HG03025 (cell line): ENCODE results near the gene ITFG1.
"Not testable (repeated sequence)": the region's sequence is repeated elsewhere in the genome, so short reads cannot be mapped to it uniquely, and the experiment has no call there.

Experiments used
- ATAC-seq: cut with Tn5 transposase; IDR thresholded peaks from one replicate; pipeline ENCODE4 v1.9.1; 2021; ENCODE audit warnings: mild to moderate bottlenecking, moderate library complexity; ENCODE audit not compliant: unreplicated experiment, low FRiP score

ITFG1 gene

DNA sequence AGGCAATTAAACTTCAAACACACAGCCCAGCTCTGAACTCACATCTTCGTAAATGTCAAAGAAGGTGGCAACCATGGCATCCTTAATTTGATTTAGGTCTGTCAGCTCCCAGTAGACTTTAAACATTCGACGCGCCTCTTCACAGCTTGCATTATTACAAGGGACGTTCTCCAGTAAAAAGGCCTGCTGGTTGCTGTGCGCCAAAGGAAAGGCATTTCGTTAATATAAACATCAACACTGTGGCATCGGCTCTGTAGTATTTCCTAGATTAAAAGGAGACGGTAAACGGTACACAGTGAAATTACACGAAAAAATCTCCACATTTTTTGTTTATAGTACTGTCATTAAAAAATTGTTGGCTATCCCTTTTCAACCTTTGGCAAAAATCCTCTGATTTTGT is 200.4 kb downstream of the ITFG1 start:
- no peak for ATAC-seq

DNA sequence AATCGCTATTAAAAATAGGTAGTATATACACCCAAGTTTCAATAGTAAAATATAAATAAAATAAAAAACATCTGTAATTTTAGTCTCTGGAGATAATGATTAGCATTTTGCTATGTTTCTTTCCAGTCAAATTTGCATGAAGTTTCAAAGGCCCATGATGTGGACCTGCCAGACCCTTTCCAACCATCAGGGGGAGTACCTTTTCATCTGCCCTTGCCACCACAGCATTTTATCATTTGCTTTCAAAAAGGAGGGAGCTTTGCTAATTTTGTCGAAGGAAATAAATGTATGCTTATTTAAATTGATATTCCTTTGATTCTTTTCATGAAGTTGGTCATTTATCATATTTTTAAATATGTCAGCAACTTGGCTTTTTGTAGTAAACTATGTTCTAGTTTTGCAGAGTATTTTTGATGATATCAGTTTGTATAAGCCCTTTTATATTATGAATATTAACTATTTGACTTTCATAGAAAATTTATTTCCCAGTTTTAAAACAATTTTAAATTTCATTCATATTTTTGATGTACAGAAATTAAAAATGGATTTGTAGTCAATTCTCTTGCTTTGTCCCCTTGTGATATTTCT is 201.9 kb downstream of the ITFG1 start:
- no peak for ATAC-seq

DNA sequence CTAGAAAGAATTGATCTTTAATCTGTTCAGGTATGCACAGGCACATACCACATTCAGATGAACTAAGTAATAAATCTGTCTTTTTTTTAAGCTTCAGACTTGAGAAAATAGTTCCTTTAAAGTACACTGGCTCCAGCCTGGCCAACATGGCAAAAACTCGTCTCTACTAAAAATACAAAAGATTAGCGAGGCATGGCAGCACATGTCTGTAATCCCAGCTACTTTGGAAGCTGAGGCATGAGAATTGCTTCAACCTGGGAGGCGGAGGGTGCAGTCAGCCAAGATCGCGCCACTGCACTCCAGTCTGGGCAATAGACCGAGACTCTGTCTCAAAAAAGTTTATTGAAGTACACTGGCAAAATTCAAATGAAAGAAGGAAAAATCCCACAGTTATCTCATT is 206.1 kb downstream of the ITFG1 start:
- ATAC-seq, result no peak

DNA sequence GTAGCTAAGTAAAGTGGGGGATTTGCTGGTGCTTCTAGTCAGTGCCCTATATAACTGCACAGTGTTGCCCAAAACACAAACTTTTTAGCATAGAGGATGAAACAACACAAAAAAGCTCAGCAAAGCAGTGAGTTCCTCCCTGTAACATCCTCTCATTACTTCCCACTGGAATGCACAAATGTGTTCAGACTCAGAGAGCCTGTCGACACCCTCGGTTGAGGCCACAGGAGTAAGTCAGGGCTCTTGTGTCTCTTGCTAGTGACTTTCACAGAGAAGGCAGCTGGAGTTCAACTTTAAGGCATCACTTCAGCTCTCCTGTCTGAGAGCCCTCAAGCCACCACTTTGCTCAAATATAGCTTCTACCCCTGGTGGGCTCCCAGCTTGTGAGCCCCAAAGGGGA is 209.9 kb downstream of the ITFG1 start:
- ATAC-seq, result no peak

DNA sequence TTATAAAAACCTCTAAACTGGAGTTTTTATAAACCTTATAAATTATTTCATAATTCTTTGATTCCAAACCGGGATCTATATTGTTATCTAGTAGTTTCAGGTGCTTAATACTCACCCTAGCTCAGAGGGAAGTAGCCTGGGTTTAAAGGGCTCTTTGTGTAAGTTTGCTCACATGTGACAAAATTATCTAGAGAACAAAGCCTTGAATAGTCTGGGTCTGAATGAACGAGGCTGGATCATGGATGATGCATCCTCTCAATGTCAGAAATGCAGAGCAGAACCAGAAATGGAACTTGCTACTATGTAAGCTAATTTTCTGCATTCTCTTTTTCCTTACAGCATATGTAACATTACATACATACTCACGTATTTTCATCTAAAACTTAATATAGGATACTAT is 213.2 kb downstream of the ITFG1 start:
- no peak for ATAC-seq

DNA sequence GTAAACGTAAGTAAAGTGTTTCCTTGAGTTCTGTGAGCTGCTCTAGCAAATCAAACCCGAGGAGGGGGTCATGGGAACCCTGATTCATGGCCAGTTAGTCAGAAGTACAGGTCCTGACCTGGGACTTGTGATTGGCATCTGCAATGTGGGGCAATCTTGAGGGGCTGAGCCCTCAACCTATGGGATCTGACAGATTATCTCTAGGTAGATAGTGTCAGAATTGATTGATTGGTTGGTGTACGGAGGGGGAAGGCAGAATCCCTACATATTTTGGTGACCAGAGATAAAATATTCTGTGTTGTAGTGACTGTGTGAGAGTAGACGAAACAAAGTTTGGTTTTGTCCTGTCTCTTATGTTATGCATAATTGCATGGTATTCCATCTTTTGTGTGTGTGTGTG is 216.7 kb downstream of the ITFG1 start:
- no peak for ATAC-seq

DNA sequence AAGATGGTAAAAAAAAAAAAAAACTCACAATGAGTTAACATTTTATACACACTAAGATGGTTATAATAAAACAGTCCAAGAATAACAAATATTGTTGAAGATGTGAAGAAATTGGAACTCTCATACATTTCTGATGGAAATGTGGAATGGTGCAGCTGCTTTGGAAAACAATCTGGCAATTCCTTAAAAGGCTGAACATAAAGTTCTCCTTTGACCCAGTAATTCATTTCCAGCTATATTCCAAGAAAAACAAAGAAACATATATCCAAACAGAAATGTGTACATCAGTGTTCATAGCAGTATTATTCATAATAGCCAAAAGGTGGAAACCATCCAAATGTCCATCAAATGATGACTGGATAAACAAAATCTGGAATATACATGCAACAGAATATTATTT is 219.8 kb downstream of the ITFG1 start:
- no peak for ATAC-seq

DNA sequence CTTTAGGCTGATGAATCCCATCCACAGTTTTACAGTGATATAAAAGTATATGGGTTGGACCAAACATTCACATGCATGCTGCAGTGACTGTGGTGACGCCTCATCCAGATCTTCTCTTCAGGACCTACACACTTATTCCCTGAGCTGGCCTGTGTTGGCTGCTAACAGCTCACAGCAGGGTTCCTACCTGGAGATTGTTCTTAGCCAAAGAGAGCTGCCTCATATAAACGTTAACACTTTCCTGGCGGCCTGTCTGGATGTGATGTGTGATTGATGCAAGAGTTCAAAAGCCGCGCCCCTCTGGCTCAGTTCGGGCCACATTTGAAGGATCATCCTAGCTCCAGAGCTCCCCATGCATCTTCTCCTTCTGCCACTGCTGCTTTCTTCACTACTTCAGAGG is 224.1 kb downstream of the ITFG1 start:
- no peak for ATAC-seq

DNA sequence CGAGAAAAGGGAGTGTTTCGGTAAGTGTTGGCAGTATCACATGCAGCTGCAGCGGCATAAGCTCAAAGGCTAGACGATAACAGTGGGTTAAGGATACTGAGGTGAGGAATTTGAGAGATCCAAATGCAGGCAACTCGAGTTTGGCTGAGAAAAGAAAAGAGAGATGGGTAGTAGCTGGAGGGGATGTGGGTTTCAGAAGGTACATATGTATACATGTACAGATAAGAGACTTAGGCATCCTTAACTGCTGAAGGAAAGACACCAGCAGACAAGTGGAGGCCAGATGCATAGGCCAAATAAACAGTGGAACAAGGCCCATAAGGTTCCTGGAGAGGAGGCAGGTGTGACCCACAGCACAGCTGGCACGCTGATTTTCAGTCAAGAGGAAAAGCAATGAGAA is 230.6 kb downstream of the ITFG1 start:
- ATAC-seq, result no peak

DNA sequence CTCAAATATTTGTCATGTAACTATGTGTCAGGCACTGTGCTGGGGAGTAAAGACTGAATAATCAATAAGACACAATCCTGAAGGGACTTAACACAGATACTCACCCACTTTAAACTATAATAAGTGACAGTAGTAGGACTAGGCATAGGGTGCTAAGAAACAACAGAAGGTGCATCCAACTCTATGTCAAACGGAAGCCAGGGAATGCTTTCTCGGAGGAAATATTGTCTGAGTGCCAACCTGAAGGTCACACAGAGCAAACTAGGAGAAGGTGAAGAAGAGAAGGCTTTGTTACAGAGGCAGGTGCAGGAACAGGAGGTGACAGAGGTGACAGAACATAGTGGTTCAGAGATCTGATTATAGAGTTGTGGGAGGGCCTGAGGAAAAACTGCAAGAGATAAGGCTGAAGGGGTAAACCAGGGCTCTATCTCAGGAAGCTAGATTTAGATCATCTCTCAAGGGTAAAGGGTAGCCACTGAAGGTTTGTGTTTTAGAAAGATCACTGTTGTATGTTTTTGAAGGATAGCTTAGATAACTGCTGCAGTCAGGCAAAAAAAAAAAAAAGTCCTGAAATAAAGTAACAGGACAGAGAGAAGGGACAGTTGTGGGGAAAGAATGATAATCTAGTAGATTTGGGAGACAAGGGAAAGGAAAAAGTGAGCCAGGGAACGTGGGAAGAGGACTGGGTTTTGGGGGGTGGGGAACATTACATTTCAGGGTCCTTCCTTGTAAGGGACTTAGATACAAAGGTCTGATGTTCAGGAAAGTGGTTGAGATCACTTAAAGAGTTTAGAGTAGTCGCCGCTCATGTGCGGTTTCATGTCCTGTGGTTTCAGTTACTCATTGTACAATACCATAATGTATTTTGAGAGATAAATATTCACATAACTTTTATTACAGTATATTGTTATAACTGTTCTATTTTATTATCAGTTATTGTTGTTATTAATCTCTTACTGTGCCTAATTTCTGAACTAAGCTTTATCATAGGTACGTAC is 231.5 kb downstream of the ITFG1 start:
- ATAC-seq, result no peak

DNA sequence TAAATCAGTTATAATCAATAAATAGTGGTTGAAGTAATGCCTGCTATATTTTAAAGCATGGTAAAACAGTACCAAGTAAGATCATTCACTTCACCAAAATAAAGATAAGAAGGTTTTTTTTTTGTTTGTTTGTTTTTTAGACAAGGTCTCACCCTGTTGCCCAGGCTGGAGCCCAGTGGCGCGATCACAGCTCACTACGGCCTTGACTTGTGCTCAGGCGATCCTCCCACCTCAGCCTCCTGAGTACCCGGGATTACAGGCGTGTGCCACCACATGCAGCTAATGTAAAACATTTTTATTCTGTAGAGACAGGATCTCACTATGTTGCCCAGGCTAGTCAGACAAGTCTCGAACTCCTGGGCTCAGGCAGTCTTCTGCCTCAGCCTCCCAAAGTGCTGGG is 232.6 kb downstream of the ITFG1 start:
- ATAC-seq, result no peak

DNA sequence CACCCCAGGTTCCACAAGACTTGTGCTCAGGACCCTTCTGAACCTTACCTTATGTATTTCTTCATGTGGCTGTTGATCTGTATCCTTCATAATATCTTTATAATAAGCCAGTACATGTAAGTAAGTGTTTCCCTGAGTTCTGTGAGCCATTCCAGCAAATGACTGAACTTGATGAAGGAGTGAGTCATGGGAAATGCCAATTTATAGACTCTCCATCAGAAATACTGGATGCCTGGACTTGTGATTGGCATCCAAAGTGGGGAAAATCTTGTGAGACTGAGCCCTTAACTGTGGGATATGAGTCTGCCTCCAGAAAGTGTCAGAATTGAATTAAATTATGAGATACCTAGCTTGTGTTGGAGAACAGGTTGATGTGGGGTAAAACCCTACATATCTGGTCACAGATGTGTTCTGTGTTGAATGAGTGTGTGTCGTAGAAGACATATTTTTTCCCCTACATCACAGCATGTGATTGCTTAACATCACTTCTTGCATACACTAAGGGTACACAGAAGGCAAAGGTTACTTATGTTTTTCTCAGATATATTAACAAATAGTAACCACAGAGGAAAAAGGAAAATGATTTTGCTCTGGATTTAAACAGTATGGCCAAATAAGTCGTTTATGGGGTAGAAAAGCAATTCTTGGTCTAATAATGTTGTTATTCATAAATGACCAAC is 247.0 kb downstream of the ITFG1 start:
- no peak for ATAC-seq

DNA sequence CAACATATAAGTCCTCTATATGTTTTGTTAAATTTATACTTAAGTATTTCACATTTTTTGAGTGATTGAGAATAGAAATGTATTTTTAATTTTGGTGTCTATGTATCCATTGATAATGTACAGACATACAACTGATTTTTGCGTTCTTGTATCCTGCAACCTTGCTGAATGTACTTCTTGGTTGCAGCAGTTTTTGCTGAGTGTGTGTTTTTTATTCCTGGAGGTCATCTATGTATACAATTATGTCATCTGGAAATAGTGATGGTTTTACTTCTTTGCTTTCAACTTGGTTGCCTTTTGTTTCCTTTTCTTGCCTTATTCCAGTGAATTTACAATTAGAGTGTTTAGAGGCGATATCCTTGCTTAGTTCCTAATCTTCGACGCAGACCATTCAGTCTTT is 249.6 kb downstream of the ITFG1 start:
- ATAC-seq, result no peak

DNA sequence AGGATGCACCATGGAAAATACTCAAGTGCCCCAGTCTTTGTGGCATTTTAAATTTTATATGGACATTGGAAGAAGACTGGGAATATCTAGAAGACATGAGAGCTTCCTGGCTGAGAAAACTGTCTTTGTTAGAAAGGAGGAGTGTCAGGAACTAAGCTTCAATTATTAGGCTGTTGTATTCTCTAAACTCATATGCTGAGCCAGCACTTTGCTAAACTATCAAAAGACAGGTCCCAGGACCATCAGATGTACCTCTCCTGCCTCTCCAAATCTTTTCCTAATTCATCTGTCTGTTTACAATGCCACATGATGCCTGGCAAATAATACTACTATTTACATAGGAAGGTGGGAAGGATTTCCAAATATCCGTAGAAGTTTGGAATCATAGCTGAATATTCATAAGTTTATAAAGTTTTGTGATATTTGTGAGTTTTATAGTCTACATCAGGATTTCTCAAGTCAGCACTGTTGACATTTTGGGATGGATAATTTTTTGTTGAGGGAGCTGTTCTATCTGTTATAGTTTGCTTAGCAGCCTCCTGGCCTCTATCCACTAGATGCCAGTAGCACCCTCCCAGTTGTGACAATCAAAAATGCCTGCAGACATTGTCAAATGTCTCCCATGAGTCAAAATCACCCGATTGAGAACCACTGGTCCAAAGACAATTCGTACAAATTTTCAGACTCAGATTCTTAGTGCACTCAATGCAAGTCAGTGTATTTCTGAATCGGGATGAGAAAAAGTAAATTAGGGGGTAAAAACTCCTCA is 255.9 kb downstream of the ITFG1 start:
- ATAC-seq, result no peak

DNA sequence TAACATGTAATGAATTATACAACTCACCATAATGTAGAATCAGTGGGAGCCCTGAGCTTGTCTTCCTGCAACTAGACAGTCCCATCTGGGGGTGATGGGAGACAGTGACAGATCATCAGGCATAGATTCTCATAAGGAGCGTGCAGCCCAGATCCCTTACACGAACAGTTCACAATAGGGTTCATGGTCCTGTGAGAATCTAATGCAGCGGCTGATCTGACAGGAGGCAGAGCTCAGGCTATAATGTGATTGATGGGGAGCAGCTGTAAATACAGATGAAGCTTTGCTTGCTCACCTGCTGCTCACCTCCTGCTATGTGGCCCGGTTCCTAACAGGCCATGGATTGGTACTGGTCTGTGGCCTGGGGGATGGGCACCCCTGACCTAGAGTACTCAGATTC is 257.4 kb downstream of the ITFG1 start:
- not testable (repeated sequence) for ATAC-seq

DNA sequence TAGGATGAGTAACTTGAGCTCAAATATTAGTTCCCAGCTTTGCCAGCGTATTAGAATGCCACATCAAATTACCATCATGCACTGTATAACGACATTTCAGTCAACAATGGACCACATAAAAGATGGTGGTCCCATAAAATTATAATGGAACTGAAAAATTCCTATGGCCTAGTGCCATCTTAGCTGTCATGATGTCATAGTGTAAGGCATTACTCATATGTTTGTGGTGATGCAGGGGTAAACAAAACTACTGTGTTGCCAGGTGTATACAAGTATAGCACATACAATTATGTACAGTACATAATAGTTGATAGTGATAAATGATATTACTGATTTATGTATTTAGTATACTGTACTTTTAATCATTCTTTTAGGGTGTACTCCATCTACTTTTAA is 262.7 kb downstream of the ITFG1 start:
- ATAC-seq, result no peak

DNA sequence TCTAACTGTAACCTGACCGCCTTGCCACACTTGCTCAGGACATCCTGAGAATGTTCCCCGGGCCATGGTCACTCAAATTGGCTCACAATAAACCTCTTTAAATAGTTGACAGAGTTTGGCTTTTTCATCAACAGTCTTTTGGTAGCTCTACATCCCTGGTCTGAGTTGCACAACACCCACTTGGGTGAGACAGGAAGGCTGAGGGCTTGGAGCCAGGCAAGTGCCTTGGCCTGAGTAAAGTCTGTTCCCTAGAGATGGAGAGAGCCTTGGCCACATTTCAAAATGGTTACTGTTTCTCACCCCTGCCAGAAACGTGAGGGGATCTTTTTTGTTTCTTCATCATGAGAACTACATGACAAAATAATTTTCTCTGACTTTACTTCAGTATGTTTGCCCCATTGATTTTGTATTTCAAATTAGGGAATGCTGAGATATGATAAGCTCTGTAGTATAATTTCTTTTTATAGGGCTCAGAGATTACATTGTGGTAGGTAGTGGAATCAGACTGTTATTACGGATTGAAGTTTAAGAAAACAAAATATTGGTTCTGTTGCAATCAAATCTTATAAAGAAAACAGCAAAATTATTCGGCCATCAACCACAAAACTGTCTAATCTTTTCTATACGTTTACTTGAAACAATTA is 263.2 kb downstream of the ITFG1 start:
- ATAC-seq, result no peak

DNA sequence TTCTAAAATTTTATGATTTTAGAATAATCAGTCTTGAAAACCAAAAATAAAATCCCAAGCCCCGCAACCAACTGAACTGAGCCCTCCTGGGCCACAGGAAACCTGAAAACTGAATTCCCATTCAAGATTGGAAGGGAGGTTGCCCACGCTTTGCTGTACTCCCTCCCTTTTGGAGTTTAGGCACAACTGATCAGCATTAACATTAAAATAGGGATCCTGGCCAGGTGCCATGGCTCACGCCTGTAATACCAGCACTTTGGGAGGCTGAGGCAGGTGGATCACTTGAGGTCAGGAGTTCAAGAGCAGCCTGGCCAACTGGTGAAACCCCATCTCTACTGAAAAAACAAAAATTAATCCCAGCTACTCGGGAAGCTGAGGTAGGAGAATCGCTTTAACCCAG is 264.4 kb downstream of the ITFG1 start:
- ATAC-seq, result no peak

DNA sequence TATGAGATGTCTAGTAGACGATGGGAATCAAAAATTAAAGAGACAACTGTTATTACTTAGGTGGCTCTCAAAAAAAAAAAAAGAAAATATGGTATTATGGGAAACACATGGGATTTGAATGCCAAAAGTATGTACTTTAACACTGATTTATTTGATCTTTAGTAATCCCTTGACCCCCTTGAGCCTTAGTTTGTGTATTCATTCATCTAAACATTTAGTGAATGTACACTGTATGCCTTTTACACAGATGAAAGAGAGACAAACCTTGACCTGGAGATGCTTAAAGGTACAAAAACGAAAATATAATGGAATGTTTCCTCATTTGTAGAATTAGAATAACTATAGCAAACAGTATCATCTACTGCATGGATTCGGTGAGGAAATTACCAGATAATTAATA is 278.5 kb downstream of the ITFG1 start:
- no peak for ATAC-seq

DNA sequence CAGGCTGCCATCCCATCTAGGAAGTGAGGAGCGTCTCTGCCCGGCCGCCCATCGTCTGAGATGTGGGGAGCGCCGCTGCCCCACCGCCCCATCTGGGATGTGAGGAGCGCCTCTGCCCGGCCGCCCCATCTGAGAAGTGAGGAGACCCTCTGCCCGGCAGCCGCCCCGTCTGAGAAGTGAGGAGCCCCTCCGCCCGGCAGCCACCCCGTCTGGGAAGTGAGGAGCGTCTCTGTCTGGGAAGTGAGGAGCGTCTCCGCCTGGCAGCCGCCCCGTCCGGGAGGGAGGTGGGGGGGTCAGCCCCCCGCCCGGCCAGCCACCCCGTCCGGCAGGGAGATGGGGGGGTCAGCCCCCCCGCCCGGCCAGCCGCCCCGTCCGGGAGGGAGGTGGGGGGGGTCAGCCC is 279.8 kb downstream of the ITFG1 start:
- not testable (repeated sequence) for ATAC-seq
